ENCODE results near the gene RAB17. TPM values are rescaled to one million over a fixed set of nuclear protein-coding genes. Genes with fewer than 3 reads are reported as not detected.

Gene RAB17
- total and polyA plus RNA-seq, 2 of the 8 experiments (the other 6 are each of a cell fraction or from before 2014, with no cell fraction given): 42.6 to 83.4 TPM

GRCh38 chr2:237536083-237536415, 54.5 kb downstream of the RAB17 start:
- Histone ChIP-seq H3K36me3 (ENCODE audit: control insufficient read depth in 2 of 4, insufficient read depth in 4 of 4, low read length in 3 of 4) (no peaks in the 10 kb centered on the region), H4K20me1 (replicated peaks in 1 of 2; ENCODE audit: control insufficient read depth in 1 of 2, insufficient read depth in 2 of 2, low read length in 2 of 2) (peaks cover 0 to 2% of the 10 kb centered on the region in 2 experiments), H2BK12ac (ENCODE audit: low read depth, low read length) (no peak overlapping the region), H2AK5ac (ENCODE audit: low read depth, low read length) (no peak overlapping the region), H4K91ac (replicated peaks; ENCODE audit: insufficient read length, low read length) (no peak overlapping the region), H3K4ac (replicated peaks; ENCODE audit: insufficient read length, low read depth, low read length) (no peak overlapping the region), H3K4me3 (ENCODE audit: extremely low read depth in 1 of 4, insufficient read depth in 2 of 4, low read depth in 3 of 4, low read length in 4 of 4) (no peak overlapping the region), H3K27ac (ENCODE audit: low read depth, low read length) (no peak overlapping the region), H3K27me3 (replicated peaks in 1 of 4; ENCODE audit: control insufficient read depth in 3 of 4, extremely low read depth in 1 of 4, insufficient read depth in 3 of 4, low read length in 3 of 4) (no peaks in the 10 kb centered on the region), H2AFZ (ENCODE audit: low read length) (no peak overlapping the region), H3K14ac (ENCODE audit: insufficient read length) (no peak overlapping the region), H4K8ac (ENCODE audit: extremely low read depth, insufficient read depth, low read length) (no peak overlapping the region), H3K18ac (ENCODE audit: extremely low read depth, low read length) (no peak overlapping the region), H4K5ac (ENCODE audit: insufficient read length, low read depth, low read length) (no peak overlapping the region), H2BK5ac (ENCODE audit: low read depth, low read length) (no peak overlapping the region), H2BK120ac (replicated peaks; ENCODE audit: low read depth, low read length) (no peak overlapping the region), H3K9ac (replicated peaks in 1 of 4; ENCODE audit: extremely low read depth in 1 of 4, low read depth in 3 of 4, low read length in 3 of 4) (no peak overlapping the region), H2BK20ac (ENCODE audit: low read length) (no peak overlapping the region), H3K4me2 (ENCODE audit: insufficient read depth in 1 of 2, low read depth in 2 of 2, low read length in 2 of 2) (no peak overlapping the region), H2BK15ac (ENCODE audit: low read length) (no peak overlapping the region), H3K79me2 (ENCODE audit: control insufficient read depth in 1 of 2, insufficient read depth in 2 of 2, low read length in 2 of 2) (no peaks in the 10 kb centered on the region), H3K23ac (ENCODE audit: insufficient read length) (no peak overlapping the region), H3K23me2 (ENCODE audit: low read depth, low read length) (no peaks in the 10 kb centered on the region), H3K56ac (replicated peaks; ENCODE audit: insufficient read length, low read depth, low read length) (no peak overlapping the region), H3K9me3 (ENCODE audit: insufficient read depth in 2 of 2, low read depth in 1 of 2, low read length in 1 of 2) (no peaks in the 10 kb centered on the region), H3K79me1 (ENCODE audit: low read depth, low read length) (no peaks in the 10 kb centered on the region), H3K4me1 (replicated peaks in 1 of 4; ENCODE audit: control insufficient read depth in 3 of 4, insufficient read depth in 4 of 4, low read length in 3 of 4) (no peaks in the 10 kb centered on the region; a peak in 1 of 7 replicates)
- FAIRE-seq: no peak
- DNase-seq (ENCODE audit: low read depth in 1 of 2, low spot score in 2 of 2): no peak
- CTCF ChIA-PET (ENCODE audit: partially characterized antibody): interaction anchor here (1.1 kb wide), 1 partner anchor 11 kb away, joined by 4 read pairs; no protein-coding TSS in a partner anchor
- POLR2A ChIA-PET (ENCODE audit: partially characterized antibody): interaction anchor here (1.0 to 1.8 kb wide), 3 partner anchors 9 to 37 kb away, joined by 3 to 4 read pairs (median 4); no protein-coding TSS in a partner anchor
- WGBS, 2 experiments (ENCODE audit: extremely low coverage in 1 of 2, insufficient coverage in 1 of 2, insufficient read length in 1 of 2, insufficient replicate concordance in 2 of 2, low coverage in 1 of 2, low lambda C conversion rate in 2 of 2, missing lambda C conversion rate in 1 of 2): 96% methylated on average over 5 of the region's 5 CpGs; no CpG with 5 or more reads in 1 of the 2 experiments
- no peak for TF ChIP-seq ZNF274 (IDR thresholded peaks at IDR 0.05; ENCODE audit: borderline replicate concordance, extremely low read depth, low read length)
- TF ChIP-seq TCF12 (IDR thresholded peaks at IDR 0.05; ENCODE audit: low read depth, low read length): no peak
- no peak for TF ChIP-seq MAFK (IDR thresholded peaks at IDR 0.05; ENCODE audit: low read depth, low read length)
- no peak for TF ChIP-seq CEBPB (IDR thresholded peaks at IDR 0.05; ENCODE audit: low read depth, low read length)
- TF ChIP-seq TEAD4 (IDR thresholded peaks at IDR 0.05; ENCODE audit: low read depth, low read length): no peak
- TF ChIP-seq BACH1 (IDR thresholded peaks at IDR 0.05; ENCODE audit: low read length): no peak
- TF ChIP-seq JUND (IDR thresholded peaks at IDR 0.05; ENCODE audit: low read length): no peak
- TF ChIP-seq YY1 (IDR thresholded peaks at IDR 0.05; ENCODE audit: low read depth, low read length): no peak

All from H1 (cell line).